ENCODE data around the gene FAM216A. TPM values are rescaled to one million over a fixed set of nuclear protein-coding genes. Genes with fewer than 3 reads are reported as not detected.

FAM216A gene, protein sequence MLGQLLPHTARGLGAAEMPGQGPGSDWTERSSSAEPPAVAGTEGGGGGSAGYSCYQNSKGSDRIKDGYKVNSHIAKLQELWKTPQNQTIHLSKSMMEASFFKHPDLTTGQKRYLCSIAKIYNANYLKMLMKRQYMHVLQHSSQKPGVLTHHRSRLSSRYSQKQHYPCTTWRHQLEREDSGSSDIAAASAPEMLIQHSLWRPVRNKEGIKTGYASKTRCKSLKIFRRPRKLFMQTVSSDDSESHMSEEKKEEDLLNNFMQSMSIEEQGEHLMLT
- total RNA-seq = 10.3 and 12.4 TPM in 2 replicates

DNA sequence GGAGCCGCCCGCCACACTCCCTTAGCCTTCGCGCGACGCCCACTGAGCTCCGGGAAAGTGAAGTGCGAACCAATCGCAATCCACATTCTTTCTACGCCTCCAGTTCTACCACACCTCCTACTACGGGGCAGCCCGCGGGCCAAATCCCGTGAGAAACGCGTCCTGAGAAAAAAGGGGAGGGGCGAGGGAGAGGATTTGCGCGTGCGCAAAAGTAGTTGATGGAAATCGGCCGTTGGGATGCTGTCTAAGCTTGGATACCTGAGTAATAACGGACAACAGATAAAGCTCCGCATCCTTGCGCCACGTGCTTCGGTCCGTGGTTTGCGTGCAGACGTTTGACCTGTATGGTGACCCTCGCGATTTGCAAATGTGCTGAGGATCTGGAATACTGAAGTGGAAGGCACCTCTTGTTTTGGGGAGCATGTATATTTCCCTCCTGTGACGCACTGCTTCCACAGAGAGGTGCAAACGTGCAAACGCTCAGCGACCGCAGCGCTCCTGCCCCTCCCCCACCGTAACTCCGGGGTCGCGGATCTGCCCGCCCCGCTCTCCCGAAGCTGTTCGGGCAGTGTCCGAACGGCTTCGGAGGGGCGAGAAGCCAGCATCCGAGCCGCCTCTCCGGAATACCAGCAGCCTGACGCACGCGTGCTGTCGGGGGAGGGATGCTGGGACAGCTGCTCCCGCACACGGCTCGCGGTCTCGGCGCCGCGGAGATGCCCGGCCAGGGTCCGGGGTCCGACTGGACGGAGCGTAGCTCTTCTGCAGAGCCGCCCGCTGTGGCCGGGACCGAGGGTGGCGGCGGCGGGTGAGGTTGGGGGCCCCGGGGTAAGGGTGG, at the start of gene FAM216A, which contains the start of gene GPN3:
Gene FAM216A, plus strand, starts transcription at position 632 of the 835 bp plus-strand sequence. Its CDS starts 31 bp downstream, at position 663.
Gene GPN3, minus strand, starts transcription at position 44 of the 835 bp plus-strand sequence. CDS start 54 bp downstream, outside the sequence.

DNA sequence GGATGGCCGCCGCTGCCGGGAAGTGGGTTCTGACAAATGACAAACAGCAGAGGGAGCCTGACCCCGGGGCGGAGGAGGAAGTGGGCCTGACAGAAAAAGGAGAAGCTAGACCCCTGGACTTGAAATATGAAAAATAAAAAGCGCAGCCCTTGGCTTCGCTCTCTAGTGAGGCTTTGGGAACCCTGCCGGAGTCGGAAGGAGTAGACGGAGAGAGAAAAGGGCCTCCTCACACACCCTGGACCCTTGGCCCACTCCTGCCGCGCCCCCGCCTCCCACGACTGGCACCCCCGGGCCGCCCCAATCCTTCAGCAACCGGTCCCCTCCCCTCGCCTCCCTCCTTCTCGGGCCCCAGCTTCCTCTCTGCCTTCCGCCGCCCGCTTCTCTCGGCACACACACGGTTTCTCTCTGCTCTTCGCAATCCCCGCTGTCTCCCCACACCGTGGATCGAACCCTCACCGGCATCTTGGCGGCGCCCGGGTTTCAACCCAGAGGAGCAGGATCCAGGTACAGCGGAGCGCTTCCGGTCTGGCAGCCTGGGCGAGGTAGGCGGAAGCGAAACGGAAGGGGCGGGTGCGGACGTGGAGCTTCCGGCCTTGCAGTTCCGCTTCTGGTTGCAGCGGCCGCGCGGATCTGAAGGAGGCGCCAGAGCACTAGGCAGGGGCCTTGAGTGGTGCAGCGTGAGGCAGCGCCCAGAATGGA, 18.7 kb upstream of the FAM216A start, which contains the start of gene ARPC3:
Gene ARPC3, minus strand, starts transcription at position 539 of the 699 bp plus-strand sequence. Its CDS starts 77 bp downstream, at position 462.

DNA sequence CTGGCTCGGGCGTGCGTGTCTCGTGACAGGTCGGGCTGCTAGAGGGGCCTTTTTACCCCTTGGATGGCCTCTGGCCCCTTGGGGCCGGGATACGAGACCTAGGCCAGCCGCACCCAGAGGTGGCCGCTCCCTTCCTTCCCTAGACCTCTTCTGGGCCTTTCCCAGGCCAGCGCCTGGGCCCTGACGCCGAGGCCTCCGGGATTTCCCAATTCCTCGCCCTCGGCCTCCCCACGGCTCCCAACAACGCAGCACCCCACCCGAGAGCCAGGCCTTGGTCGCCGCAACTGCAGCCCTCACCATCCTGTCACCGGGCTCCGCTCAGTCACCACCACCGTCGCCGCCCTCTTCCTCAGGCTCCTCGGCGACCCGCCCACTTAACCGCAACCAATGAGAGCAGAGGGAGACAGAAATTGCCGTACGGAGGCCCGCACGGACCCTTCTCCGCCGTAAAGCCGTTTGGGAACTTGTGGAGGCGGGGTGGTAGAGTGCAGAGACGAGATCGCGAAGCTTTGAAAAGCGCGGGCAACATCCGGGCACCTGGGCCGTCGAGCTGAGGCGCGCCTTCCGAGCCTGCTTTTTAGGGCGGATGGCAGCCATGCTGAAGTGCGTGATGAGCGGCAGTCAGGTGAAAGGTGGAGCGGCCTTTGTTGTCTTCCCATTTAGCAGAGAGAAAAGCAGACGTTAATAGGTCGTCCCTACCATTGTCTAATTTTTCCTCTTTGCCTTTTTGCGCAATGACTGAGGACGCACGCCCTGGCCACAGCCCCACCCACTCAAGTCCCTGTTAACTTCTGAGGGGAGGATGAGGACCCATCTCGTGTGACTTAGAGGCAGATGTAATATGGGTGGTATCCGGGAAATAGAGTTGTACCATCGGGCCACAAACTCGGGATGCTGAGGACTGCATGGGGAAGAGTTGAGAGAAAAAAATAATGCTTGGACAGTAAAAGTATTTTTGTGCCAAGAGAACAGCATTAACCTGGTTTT, 33.4 kb downstream of the FAM216A start, which contains the start of the genes RAD9B and VPS29:
Gene RAD9B, plus strand, starts transcription at position 580 of the 987 bp plus-strand sequence. Its CDS starts 7 bp downstream, at position 587.
Gene VPS29, minus strand, starts transcription at position 360 of the 987 bp plus-strand sequence. Its CDS starts 60 bp downstream, at position 300.

Other genes starting within 250 kb of the FAM216A start
- 140 and 144 TPM in 2 replicates for gene ATP2A2, start 187.6 kb upstream of the FAM216A start, total RNA-seq
- 40.0 and 56.6 TPM in 2 replicates for gene ANAPC7, start 65.1 kb upstream of the FAM216A start, total RNA-seq
- gene ARPC3, start 18.5 kb upstream of the FAM216A start, total RNA-seq = 249 and 353 TPM in 2 replicates
- gene GPN3, start 588 bp upstream of the FAM216A start, total RNA-seq = 12.7 and 24.0 TPM in 2 replicates
- gene VPS29, start 33.3 kb downstream of the FAM216A start, total RNA-seq = 55.1 and 110 TPM in 2 replicates
- gene RAD9B, start 33.5 kb downstream of the FAM216A start, total RNA-seq = 0.29 and 0.83 TPM in 2 replicates
- gene PPTC7, start 114.5 kb downstream of the FAM216A start, total RNA-seq = 7.1 and 7.3 TPM in 2 replicates
- 29.1 and 37.7 TPM in 2 replicates for gene TCTN1, start 145.3 kb downstream of the FAM216A start, total RNA-seq
- 4.1 and 10.1 TPM in 2 replicates for gene HVCN1, start 220.3 kb downstream of the FAM216A start, total RNA-seq

All from smooth muscle cell of trachea (primary cell).